Right lobe of liver (tissue), 4 donors: ENCODE data around the gene MAP3K2.

ENCODE experiments used
- CTCF ChIP-seq, 4 donors: fragments of 200-600 bp in 3 of 4; fragments of 450-650 bp in 1 of 4; IDR thresholded peaks; one replicate each; pipeline versions ENCODE4 v1.5.1 to v1.8.0; 2016 to 2022; ENCODE audit warnings: antibody characterized with exemption in 4 of 4, mild to moderate bottlenecking in 2 of 4
- POLR2A ChIP-seq: fragments of 450-650 bp; IDR thresholded peaks from one replicate; pipeline ENCODE4 v1.6.1; 2017; ENCODE audit warnings: antibody characterized with exemption, mild to moderate bottlenecking
- donor health status: DM: no; HTN: no; CAD: no.
- donor health status: DM: no; HTN: no; CAD: no.
- donor health status: DM: no; HTN: yes; CAD: no.

- no peak for TF ChIP-seq CTCF (IDR thresholded peaks at IDR 0.05)
- no peak for TF ChIP-seq POLR2A
These were observed 2.1 kb upstream of the MAP3K2 start for GRCh38 chr2:127389778-127390435.
